ENCODE measurements around the gene KCNS1.
"Not testable (repeated sequence)": the region's sequence is repeated elsewhere in the genome, so short reads cannot be mapped to it uniquely, and the experiment has no call there.

KCNS1 gene, protein sequence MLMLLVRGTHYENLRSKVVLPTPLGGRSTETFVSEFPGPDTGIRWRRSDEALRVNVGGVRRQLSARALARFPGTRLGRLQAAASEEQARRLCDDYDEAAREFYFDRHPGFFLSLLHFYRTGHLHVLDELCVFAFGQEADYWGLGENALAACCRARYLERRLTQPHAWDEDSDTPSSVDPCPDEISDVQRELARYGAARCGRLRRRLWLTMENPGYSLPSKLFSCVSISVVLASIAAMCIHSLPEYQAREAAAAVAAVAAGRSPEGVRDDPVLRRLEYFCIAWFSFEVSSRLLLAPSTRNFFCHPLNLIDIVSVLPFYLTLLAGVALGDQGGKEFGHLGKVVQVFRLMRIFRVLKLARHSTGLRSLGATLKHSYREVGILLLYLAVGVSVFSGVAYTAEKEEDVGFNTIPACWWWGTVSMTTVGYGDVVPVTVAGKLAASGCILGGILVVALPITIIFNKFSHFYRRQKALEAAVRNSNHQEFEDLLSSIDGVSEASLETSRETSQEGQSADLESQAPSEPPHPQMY

DNA sequence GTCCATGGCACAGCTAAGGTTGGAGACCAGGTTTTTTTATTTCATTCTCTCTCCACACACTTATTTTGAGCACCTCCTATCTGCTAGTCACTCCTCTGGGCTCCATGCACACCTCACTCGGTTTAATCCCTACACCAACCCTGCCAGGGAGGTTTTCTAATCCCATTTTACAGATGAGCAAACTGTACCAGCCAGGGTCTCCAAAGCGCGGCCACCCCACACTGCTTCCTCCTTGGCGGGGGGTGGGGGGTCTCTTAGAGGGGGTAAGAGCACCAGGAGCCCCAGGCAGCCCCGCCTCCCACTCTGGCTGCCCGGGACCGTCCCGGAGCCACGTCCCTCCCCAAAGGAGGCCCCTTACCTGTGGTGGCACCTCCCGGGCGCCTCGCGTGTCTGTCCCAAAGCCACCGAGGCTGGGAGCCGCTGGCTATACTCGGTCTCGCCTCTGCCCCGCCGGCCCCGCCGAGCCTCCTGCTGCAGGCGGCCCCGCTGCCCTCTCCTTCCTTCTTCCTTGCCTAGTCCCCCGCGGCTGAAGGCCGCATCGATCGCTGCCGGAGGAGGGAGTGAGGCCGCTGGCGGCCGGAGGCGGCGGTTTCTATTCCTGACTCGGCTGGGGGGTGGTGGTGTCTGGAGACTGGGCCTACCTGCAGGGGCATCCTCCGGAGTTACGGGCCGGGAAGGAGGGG is at the start of gene KCNS1:
KCNS1 (minus strand) TSS at position 565 of the 683 bp plus-strand sequence. CDS start 1,891 bp downstream, outside the sequence.
- no peak for TF ChIP-seq ZNF274 (IDR thresholded peaks at IDR 0.05; ENCODE audit: low read depth, low read length)
- no peak within 1 kb of the TSS for H3K4me3 ChIP-seq (ENCODE audit: low read length)

DNA sequence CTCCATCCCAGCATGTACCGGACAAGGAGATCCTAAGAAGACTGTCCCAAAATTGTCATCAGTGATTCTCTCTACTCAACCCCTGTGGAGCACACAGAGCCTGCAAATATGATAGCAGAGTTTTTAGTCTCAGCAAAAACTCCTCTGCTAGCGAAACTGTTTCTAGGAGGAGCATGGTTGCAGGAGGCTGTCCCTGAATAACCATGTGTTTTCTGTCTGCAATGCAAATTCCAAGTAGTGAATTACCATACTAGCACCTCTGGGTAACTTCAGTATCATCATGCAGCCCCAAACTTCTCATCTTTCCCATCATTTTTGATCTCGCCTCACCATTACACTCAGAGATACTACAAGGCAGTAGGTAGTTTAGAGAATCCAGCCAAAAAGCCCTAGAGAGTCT is 48.1 kb upstream of the KCNS1 start:
- no peak for TF ChIP-seq ZNF274 (IDR thresholded peaks at IDR 0.05; ENCODE audit: low read depth, low read length)
- H3K4me3 ChIP-seq (ENCODE audit: low read length) = no peak overlapping the region

DNA sequence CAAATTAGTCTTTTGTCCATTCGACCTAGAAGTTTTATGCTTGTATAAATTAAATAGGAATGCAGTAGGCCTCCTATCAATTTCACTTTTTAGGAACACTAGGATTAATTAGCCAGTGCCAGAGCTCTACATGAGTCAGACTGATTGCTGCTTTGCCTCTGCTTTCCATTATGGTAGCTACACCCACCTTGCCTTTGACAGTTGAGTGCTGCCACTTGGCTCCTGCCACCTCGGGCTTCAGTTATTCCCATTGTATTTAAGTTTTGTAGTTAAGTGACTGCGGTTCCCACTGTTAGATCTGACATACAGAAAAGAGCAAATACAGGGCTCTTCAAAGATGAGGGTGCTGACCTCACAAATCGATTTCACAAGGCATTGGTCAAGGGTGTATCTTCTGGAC is 39.9 kb upstream of the KCNS1 start:
- TF ChIP-seq ZNF274 (IDR thresholded peaks at IDR 0.05; ENCODE audit: low read depth, low read length) = no peak
- H3K4me3 ChIP-seq (ENCODE audit: low read length) = no peak overlapping the region

DNA sequence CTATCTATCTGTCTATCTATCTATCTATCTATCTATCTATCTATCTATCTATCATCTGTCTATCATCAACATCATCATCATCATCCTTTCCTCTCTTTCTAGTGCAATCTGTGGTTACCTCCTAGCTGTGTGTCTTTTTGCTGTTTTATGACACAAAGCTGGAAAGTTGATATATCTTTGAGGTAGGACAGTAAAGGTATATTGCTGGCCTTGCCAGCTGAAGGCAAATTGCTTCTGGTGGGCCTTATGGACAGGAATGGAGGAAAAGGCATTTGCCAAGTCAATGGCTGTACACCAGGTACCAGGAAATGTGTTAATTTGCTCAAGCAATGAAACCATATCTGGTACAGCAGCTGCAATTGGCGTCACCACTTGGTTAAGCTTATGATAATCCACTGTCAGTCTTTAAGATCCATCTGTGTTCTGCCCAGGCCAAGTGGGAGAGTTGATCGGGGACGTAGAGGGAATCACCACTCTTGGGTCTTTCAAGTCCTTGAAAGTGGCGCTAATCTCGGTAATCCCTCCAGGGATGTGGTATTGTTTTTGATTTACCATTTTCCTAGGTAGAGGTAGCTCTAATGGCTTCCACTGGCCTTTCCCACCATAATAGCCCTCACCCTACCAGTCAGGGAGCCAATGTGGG is 38.9 kb upstream of the KCNS1 start:
- H3K4me3 ChIP-seq (ENCODE audit: low read length) = not testable (repeated sequence)

DNA sequence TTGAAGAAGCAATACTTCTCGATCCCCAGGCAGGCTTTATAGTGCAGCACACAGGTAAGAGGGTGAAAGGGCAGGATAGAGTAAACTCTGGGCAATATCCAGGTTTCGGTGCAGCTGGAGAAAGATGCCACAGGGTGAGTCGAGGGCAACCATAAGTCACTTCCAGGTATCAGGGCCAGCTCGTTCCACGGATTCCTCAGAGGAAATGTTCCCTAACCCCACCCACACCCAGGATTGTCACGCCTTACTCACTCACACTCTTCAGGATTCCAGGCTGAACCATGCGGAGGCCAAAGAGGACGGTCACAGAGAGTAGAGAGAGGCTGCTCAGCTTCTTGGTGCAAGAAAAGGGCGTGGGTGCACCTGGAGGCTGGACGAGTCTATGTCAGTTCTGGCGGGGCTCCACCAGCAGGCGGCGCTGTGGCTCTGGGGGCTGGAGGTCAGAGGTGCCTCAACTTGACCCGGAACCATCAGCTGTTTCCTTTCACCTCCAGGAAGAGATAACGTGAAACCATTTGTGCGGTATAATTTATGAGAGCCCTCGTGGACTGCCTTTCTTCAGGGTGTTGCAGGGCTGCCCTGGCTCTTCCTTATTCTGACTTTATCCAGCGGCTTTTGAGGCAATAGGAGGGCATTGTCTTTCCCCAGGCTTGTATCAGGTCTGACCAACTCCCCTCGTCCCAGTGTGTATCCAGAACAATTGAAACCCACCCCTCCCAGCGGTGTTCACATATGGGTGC is 37.8 kb upstream of the KCNS1 start:
- no peak overlapping the region for H3K4me3 ChIP-seq (ENCODE audit: low read length)
- no peak for TF ChIP-seq ZNF274 (IDR thresholded peaks at IDR 0.05; ENCODE audit: low read depth, low read length)

DNA sequence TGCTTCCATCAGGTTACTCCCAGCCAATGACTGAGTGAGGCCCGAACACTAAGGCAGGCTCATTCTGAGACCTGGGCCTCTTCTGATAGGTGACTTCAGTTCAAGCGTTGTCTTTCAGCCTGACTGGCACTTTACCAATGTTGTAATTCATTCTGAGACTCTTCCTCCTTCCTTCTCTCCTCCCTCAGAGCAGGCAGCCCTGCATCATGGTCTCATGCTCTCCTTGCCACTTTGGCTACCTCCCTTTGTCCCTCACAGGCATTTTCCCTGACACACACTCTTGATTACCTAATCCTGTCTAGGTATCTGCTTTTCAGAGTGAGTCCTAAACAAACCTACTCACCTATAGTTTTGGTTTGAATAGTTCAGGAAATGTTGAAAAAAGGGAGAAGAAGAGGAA is 36.0 kb upstream of the KCNS1 start:
- no peak for TF ChIP-seq ZNF274 (IDR thresholded peaks at IDR 0.05; ENCODE audit: low read depth, low read length)

DNA sequence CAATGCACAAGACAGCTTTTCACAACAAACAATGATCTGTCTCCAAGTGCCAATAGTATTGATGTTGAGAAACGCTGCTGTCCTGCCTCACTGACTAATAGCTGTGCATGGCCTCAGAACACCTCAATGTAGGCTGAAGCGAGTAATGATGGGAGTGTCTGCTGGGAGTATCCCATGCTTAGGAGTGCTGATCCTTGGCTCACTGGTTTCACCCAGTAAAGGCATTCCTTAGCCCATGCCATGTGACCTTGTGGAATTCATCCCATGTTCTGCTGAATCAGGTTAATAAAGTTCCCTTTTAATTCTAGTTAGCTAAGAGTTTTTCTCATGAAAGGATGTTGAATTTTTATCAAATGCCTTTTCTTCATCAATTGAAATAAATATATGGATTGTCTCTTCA is 27.2 kb upstream of the KCNS1 start:
- no peak for TF ChIP-seq ZNF274 (IDR thresholded peaks at IDR 0.05; ENCODE audit: low read depth, low read length)
- H3K4me3 ChIP-seq (ENCODE audit: low read length) = no peak overlapping the region

More for the DNA sequence above, 36.0 kb upstream of the KCNS1 start:
- no peak overlapping the region for H3K4me3 ChIP-seq (ENCODE audit: low read length)

DNA sequence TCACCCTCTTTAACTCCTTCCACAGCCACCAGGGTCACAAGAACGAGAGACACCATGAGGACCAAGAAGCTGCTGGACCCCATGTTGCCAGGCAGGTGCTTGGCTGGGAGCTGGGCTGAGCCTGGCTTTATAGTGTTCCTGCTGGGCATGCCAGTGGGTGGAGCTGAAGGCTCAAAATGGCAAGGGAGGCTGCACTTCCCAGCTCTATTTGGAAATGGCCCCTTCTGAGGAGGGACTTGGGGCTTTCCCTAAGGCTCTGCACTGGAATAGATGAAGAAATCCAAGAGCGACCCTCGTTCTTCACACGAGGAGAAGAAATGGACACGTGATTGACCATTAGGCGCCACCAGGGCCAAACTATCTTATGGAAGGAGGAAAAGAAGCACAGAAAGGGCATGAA is 23.4 kb upstream of the KCNS1 start, which contains the start of gene WFDC12:
WFDC12 (minus strand) TSS at position 101 of the 400 bp plus-strand sequence; CDS start at position 83, 18 bp downstream.
- H3K4me3 ChIP-seq (ENCODE audit: low read length) = no peak within 1 kb of the TSS
- no peak for TF ChIP-seq ZNF274 (IDR thresholded peaks at IDR 0.05; ENCODE audit: low read depth, low read length)

DNA sequence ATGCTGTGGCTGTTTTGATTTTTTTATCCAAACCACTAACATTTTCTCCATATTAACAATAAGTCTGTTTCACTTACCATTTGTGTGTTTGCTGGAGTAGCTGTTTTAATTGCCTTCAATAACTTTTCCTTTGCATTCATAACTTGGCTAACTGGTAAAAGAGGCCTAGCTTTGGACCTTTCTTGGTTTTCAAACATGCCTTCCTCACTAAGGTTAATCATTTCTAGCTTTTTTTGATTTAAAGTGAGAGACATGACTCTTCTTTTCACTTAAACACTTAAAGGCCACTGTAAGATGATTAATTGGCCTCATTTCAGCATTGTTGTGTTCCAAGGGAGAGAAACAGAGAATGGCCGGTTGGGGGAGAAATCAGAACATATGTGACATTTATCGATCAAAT is 20.5 kb upstream of the KCNS1 start:
- no peak overlapping the region for H3K4me3 ChIP-seq (ENCODE audit: low read length)
- TF ChIP-seq ZNF274 (IDR thresholded peaks at IDR 0.05; ENCODE audit: low read depth, low read length) = no peak

DNA sequence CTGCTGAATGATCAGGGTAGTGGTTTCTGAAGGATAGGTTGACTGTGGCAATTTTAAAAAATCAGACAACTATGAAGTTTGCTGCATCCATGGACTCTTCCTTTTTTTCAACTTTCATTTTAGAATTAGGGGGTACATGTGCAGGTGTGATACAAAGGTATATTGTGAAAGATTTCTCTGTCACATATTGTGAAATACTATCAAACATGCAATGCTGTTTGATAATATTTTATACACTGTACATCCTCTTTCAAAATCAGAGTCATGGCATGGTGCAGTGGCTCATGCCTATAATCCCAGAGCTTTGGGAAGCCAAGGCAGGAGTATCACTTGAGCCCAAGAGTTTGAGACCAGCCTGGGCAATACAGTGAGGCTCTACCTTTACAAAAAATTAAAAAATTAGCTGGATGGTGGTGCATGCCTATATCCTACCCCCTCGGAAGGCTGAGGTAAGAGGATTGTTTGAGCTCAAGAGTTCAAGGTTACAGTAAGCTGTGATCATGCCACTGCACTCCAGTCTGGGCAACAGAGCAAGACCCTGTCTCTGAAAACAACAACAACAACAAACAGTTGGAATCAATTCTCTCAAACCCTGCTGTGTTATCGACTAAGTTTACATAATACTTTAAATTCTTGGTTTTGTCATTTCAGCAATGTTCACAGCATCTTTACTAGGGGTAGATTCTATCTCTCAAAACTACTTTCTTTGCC is 18.8 kb upstream of the KCNS1 start:
- TF ChIP-seq ZNF274 (IDR thresholded peaks at IDR 0.05; ENCODE audit: low read depth, low read length) = no peak
- H3K4me3 ChIP-seq (ENCODE audit: low read length) = no peak overlapping the region

DNA sequence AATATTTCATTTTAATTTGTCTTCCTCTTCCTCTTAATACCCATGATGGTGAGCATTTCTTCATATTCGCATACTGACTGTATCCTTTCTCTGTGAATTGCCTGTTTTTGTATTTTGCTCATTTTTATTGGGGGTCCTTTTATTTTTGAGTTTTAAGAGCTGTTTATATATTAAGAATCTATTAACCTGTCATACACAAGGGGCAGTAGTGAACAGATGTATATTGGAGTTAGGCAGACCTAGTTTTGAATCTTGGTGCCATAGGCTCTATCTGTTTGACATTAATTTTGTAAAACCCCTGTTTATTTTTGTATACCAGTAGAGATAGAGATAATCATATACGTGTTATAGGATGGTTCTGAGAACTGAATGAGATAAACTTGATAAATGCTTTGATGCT is 17.1 kb upstream of the KCNS1 start:
- H3K4me3 ChIP-seq (ENCODE audit: low read length) = no peak overlapping the region
- TF ChIP-seq ZNF274 (IDR thresholded peaks at IDR 0.05; ENCODE audit: low read depth, low read length) = no peak

DNA sequence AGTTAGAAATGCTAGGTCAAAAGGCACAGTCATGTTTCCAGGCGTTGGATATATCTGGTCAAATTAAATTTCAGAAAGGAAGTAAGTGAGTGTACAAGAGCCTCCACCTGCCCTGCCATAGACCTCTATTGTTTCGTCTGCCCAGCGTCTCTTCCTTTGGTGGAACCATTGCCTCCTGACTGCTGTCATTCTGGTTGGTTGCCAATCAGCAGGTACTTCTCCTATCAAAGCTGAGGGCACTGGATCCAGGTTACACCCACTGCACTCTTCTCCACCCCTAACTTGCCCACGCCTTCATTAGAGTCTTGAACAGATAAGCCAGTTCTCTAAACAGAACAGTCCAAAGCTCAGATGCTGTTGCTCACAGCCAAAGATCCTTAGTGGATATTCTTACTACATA is 16.7 kb upstream of the KCNS1 start:
- no peak overlapping the region for H3K4me3 ChIP-seq (ENCODE audit: low read length)
- no peak for TF ChIP-seq ZNF274 (IDR thresholded peaks at IDR 0.05; ENCODE audit: low read depth, low read length)

DNA sequence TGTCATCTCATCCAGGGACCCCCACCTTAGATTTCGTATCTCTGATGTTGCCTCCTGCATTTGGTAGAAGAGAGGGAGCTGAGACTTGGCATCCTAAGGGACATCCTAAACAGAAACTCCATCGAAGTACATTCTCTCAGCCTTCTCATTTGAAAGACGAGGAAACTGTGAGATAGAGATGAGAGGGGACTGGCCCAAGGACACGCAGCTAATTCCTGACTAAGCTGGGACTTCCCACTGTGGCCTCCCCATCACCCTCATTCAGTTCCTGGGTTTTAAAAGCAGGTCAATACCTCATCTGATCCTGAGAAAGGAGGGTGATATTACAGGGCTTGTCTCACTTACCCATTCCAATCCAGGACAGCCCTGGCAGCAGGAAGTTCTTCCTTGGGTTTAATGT is 14.9 kb upstream of the KCNS1 start:
- TF ChIP-seq ZNF274 (IDR thresholded peaks at IDR 0.05; ENCODE audit: low read depth, low read length) = no peak
- H3K4me3 ChIP-seq (ENCODE audit: low read length) = no peak overlapping the region
